Measurements from ENCODE around the gene LTBP1.

- TF ChIP-seq EZH2 (IDR thresholded peaks at IDR 0.05; ENCODE audit: low read length), result no peak
- TF ChIP-seq, protein P1, sequence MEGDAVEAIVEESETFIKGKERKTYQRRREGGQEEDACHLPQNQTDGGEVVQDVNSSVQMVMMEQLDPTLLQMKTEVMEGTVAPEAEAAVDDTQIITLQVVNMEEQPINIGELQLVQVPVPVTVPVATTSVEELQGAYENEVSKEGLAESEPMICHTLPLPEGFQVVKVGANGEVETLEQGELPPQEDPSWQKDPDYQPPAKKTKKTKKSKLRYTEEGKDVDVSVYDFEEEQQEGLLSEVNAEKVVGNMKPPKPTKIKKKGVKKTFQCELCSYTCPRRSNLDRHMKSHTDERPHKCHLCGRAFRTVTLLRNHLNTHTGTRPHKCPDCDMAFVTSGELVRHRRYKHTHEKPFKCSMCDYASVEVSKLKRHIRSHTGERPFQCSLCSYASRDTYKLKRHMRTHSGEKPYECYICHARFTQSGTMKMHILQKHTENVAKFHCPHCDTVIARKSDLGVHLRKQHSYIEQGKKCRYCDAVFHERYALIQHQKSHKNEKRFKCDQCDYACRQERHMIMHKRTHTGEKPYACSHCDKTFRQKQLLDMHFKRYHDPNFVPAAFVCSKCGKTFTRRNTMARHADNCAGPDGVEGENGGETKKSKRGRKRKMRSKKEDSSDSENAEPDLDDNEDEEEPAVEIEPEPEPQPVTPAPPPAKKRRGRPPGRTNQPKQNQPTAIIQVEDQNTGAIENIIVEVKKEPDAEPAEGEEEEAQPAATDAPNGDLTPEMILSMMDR (optimal IDR thresholded peaks at IDR 0.05 in 1 of 3, IDR thresholded peaks at IDR 0.05 in 1 of 3, conservative IDR thresholded peaks at IDR 0.05 in 1 of 3; ENCODE audit: extremely low read depth in 1 of 3, insufficient read depth in 2 of 3, low read length in 3 of 3), result no peak
Observed at GRCh38 chr2:33142810-33143209, 196.1 kb downstream of the LTBP1 start.

Data from keratinocyte (primary cell).